Measurements from ENCODE around the gene MBTPS1. TPM values are rescaled to one million over a fixed set of nuclear protein-coding genes. Genes with fewer than 3 reads are reported as not detected.

MBTPS1 gene
- total RNA-seq, 1 experiment from 2014 or later = 56.1 TPM

DNA sequence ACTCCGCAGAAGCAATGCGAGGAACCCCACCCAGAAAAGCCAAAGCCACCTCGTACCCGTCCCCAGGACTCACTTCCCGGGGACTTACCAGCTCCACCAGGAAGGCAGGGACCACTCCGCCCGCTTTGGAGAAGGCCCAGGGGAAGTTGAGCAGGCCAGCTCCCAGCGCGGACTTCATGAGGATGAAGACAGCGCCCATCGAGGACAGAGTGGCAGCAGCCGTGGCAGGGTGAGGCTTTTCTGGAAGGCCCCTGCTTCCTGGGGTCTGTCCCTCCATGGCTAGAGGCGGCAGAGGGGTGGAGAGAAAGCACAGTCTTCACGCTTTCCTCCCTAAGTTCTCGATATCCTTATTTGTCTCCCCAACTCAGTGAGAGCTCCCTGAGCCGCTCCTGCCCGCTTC lies 74.9 kb downstream of the MBTPS1 start:
- Histone ChIP-seq H3K4me1 (ENCODE audit: insufficient read depth, low read length) (no peaks in the 10 kb centered on the region), H3K36me3 (ENCODE audit: low read depth, low read length) (no peaks in the 10 kb centered on the region), H3K9ac (ENCODE audit: low read length) (no peak overlapping the region), H3K79me2 (ENCODE audit: low read length) (no peaks in the 10 kb centered on the region), H3K4me2 (ENCODE audit: low read length) (no peak overlapping the region), H3K9me3 (ENCODE audit: low read length) (no peaks in the 10 kb centered on the region), H3K27me3 (ENCODE audit: low read length) (no peaks in the 10 kb centered on the region), H3K4me3 (ENCODE audit: low read length) (no peak overlapping the region), H2AFZ (ENCODE audit: low read length) (no peak overlapping the region), H3K9me2 (replicated peaks; ENCODE audit: low read length) (no peaks in the 10 kb centered on the region), H3F3A (ENCODE audit: low read length, unreplicated experiment) (no peaks in the 10 kb centered on the region), H4K20me1 (ENCODE audit: low read length) (no peaks in the 10 kb centered on the region), H3K27ac (ENCODE audit: low read length) (no peak overlapping the region)
- no peak for TF ChIP-seq EZH2 (IDR thresholded peaks at IDR 0.05; ENCODE audit: low read length, unreplicated experiment)
- no peak for TF ChIP-seq EZH2phosphoT487 (IDR thresholded peaks at IDR 0.05; ENCODE audit: borderline replicate concordance, low read length)
- TF ChIP-seq, protein P1, sequence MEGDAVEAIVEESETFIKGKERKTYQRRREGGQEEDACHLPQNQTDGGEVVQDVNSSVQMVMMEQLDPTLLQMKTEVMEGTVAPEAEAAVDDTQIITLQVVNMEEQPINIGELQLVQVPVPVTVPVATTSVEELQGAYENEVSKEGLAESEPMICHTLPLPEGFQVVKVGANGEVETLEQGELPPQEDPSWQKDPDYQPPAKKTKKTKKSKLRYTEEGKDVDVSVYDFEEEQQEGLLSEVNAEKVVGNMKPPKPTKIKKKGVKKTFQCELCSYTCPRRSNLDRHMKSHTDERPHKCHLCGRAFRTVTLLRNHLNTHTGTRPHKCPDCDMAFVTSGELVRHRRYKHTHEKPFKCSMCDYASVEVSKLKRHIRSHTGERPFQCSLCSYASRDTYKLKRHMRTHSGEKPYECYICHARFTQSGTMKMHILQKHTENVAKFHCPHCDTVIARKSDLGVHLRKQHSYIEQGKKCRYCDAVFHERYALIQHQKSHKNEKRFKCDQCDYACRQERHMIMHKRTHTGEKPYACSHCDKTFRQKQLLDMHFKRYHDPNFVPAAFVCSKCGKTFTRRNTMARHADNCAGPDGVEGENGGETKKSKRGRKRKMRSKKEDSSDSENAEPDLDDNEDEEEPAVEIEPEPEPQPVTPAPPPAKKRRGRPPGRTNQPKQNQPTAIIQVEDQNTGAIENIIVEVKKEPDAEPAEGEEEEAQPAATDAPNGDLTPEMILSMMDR (conservative IDR thresholded peaks at IDR 0.05; ENCODE audit: low read depth, low read length) = no peak
- DNase-seq (no peak), ATAC-seq (no peak)
- no TSS peak for BruUV-seq (replicated peaks)
- intact Hi-C loops (cut with micrococcal nuclease) = no loop called here
- POLR2A ChIA-PET (ENCODE audit: unreplicated experiment) = no interaction called here
- CTCF ChIA-PET = no interaction called here

DNA sequence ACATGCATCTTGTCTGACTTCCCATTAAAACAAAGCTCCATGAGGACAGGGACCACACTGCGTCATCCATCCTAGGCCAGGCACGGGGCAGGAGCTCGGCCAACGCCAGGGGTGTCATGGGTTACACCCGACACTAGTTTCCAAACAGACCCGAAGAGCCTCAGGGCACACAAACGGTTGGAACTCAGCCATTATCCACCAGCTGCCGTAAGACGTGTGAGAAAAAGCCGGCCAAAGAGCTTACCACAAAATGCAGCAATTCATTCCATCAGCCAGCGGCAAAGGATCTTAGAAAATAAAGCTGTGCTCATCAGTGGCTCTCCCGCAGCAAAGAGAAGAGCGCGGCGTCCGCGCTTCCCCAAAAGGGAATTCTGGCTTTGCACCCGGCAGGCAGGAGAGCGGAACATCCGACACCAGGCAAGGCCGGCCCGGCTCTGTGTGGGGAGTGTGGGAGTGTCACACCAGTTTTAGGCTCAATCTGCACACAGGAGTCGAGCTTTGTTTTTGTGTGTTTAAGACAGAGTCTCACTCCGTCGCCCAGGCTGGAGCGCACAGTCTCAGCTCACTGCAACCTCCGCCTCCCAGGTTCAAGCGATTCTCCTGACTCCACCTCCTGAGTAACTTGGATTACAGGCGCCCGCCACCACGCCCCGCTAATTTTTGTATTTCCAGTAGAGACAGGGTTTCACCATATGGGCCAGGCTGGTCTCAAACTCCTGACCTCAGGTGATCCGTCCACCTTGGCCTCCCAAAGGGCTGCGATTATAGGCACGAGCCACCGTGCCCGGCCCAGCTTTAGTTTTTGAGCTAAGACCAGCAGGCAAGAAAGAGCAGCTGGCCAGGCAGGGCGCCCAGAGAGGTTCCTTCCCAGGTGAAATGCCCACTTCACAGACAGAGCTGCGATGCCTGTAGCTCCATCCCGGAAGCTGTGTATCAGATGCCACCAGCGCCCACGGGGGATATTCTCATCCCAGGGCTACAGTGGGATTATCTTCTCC lies 75.6 kb downstream of the MBTPS1 start:
- Histone ChIP-seq H3K79me2 (ENCODE audit: low read length) (no peaks in the 10 kb centered on the region), H3K4me1 (ENCODE audit: insufficient read depth, low read length) (no peaks in the 10 kb centered on the region), H3K9me2 (replicated peaks; ENCODE audit: low read length) (no peaks in the 10 kb centered on the region), H4K20me1 (ENCODE audit: low read length) (no peaks in the 10 kb centered on the region), H3K9me3 (ENCODE audit: low read length) (no peaks in the 10 kb centered on the region), H3K4me3 (ENCODE audit: low read length) (no peak overlapping the region), H3K4me2 (ENCODE audit: low read length) (no peak overlapping the region), H3K27me3 (ENCODE audit: low read length) (no peaks in the 10 kb centered on the region), H3K9ac (ENCODE audit: low read length) (no peak overlapping the region), H3K36me3 (ENCODE audit: low read depth, low read length) (no peaks in the 10 kb centered on the region), H3F3A (ENCODE audit: low read length, unreplicated experiment) (no peaks in the 10 kb centered on the region), H3K27ac (ENCODE audit: low read length) (no peak overlapping the region), H2AFZ (ENCODE audit: low read length) (no peak overlapping the region)
- ATAC-seq (no peak), DNase-seq (no peak)
- CTCF ChIA-PET = no interaction called here
- POLR2A ChIA-PET (ENCODE audit: unreplicated experiment) = no interaction called here
- BruUV-seq (replicated peaks) = no TSS peak
- intact Hi-C loops (cut with micrococcal nuclease) = no loop called here
- TF ChIP-seq, protein P1 (conservative IDR thresholded peaks at IDR 0.05; ENCODE audit: low read depth, low read length) = no peak
- TF ChIP-seq EZH2 (IDR thresholded peaks at IDR 0.05; ENCODE audit: low read length, unreplicated experiment) (no peak), EZH2phosphoT487 (IDR thresholded peaks at IDR 0.05; ENCODE audit: borderline replicate concordance, low read length) (no peak)

DNA sequence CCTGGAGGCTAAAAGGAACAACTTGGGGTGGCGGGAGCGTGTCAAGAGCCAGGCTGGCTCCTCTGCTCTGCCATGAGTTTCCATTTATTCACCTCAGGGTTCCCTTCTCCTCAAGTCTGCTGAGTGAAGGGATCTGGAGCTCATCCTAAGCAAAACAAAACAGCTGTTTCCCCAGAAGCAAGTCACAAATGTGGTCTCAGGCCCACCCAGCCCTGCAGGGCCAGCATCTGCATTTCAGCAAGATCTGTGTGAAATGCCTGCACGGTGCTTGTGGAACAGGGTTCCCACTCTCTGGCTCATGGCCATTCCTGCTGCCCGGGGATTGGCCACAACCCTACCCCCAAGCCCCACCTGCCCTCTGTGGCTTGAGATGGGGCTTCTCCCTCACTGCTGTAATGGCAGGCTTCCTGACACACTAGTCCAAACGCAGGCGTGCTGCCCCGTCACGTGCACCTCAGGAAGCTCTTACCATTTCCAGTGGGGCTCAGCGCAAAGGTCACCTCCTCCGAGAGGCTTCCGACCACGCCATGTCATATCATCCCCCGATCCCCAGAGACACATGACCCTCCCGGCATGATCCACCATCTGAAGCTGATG lies 76.4 kb downstream of the MBTPS1 start:
- POLR2A ChIA-PET (ENCODE audit: unreplicated experiment) = no interaction called here
- Histone ChIP-seq H3K9ac (ENCODE audit: low read length) (no peak overlapping the region), H3K4me1 (ENCODE audit: insufficient read depth, low read length) (no peaks in the 10 kb centered on the region), H3F3A (ENCODE audit: low read length, unreplicated experiment) (no peaks in the 10 kb centered on the region), H3K27ac (ENCODE audit: low read length) (no peak overlapping the region), H3K79me2 (ENCODE audit: low read length) (no peaks in the 10 kb centered on the region), H3K9me2 (replicated peaks; ENCODE audit: low read length) (no peaks in the 10 kb centered on the region), H3K4me3 (ENCODE audit: low read length) (no peak overlapping the region), H3K36me3 (ENCODE audit: low read depth, low read length) (no peaks in the 10 kb centered on the region), H3K9me3 (ENCODE audit: low read length) (no peaks in the 10 kb centered on the region), H2AFZ (ENCODE audit: low read length) (no peak overlapping the region), H3K27me3 (ENCODE audit: low read length) (no peaks in the 10 kb centered on the region), H4K20me1 (ENCODE audit: low read length) (no peaks in the 10 kb centered on the region), H3K4me2 (ENCODE audit: low read length) (no peak overlapping the region)
- CTCF ChIA-PET = no interaction called here
- BruUV-seq (replicated peaks) = no TSS peak
- intact Hi-C loops (cut with micrococcal nuclease) = no loop called here
- TF ChIP-seq EZH2phosphoT487 (IDR thresholded peaks at IDR 0.05; ENCODE audit: borderline replicate concordance, low read length) (no peak), EZH2 (IDR thresholded peaks at IDR 0.05; ENCODE audit: low read length, unreplicated experiment) (no peak)
- TF ChIP-seq, protein P1 (conservative IDR thresholded peaks at IDR 0.05; ENCODE audit: low read depth, low read length) = no peak
- no peak for ATAC-seq
- DNase-seq = no peak
